CD14-positive monocyte (primary cell): ENCODE results near the gene ZBTB7C. TPM values are rescaled to one million over a fixed set of nuclear protein-coding genes. Genes with fewer than 3 reads are reported as not detected.
"Not testable (repeated sequence)": the region's sequence is repeated elsewhere in the genome, so short reads cannot be mapped to it uniquely, and the experiment has no call there.

Experiments used
- DNase-seq, 3 donors: peaks; one replicate each; pipeline ENCODE4 v3.0.0-alpha.2; 2011 to 2022
- H2AFZ ChIP-seq: 2 replicates; pipeline ENCODE4 v1.6.0; 2012; ENCODE audit warnings: mild to moderate bottlenecking, low read depth, low read length, inconsistent platforms; ENCODE audit not compliant: insufficient read depth, poor library complexity, severe bottlenecking
- H3K27ac ChIP-seq, 2 donors: 1 replicate in 1 of 2; 2 replicates in 1 of 2; pipeline ENCODE4 v1.5.1; 2012 to 2013; ENCODE audit warnings: low read length in 2 of 2, control low read depth in 1 of 2, inconsistent platforms in 1 of 2, low read depth in 1 of 2, mild to moderate bottlenecking in 1 of 2
- H3K27me3 ChIP-seq, 2 donors: one replicate each; pipeline versions ENCODE4 v1.6.0 to v1.6.1; 2011 to 2013; ENCODE audit warnings: low read length in 2 of 2; ENCODE audit not compliant: control insufficient read depth in 2 of 2, insufficient read depth in 2 of 2
- H3K36me3 ChIP-seq, 2 donors: replicated peaks in 1 of 2; 1 replicate in 1 of 2; 2 replicates in 1 of 2; pipeline versions ENCODE4 v1.5.1 to v1.6.1; 2012 to 2013; ENCODE audit warnings: low read length in 2 of 2, control low read depth in 1 of 2, inconsistent platforms in 1 of 2, mild to moderate bottlenecking in 1 of 2; ENCODE audit not compliant: insufficient read depth in 2 of 2, control insufficient read depth in 1 of 2
- H3K4me1 ChIP-seq, 2 donors: 1 replicate in 1 of 2; 2 replicates in 1 of 2; pipeline versions ENCODE4 v1.5.1 to v1.6.1; 2012 to 2013; ENCODE audit warnings: low read length in 2 of 2, control low read depth in 1 of 2, inconsistent platforms in 1 of 2, mild to moderate bottlenecking in 1 of 2, moderate library complexity in 1 of 2; ENCODE audit not compliant: insufficient read depth in 2 of 2, control insufficient read depth in 1 of 2
- H3K4me2 ChIP-seq: replicated peaks from 2 replicates; pipeline ENCODE3; 2012; ENCODE audit warnings: low read length, moderate library complexity, mild to moderate bottlenecking; ENCODE audit not compliant: poor library complexity, severe bottlenecking; ENCODE audit errors: extremely low read depth
- H3K4me3 ChIP-seq, 3 experiments: fragments of 200-600 bp in 1 of 3; sonication (generic) in 1 of 3; replicated peaks in 1 of 3; 1 replicate in 2 of 3; 2 replicates in 1 of 3; pipeline ENCODE4 v1.5.1; 2011 to 2013; ENCODE audit warnings: low read length in 3 of 3, mild to moderate bottlenecking in 3 of 3, control low read depth in 2 of 3, low read depth in 2 of 3, inconsistent platforms in 1 of 3, moderate library complexity in 1 of 3
- H3K79me2 ChIP-seq: 2 replicates; pipeline ENCODE4 v1.6.0; 2012; ENCODE audit warnings: mild to moderate bottlenecking, control low read depth, inconsistent platforms, low read length, moderate library complexity; ENCODE audit not compliant: insufficient read depth
- H3K9ac ChIP-seq: 2 replicates; pipeline ENCODE4 v1.6.0; 2017; ENCODE audit warnings: low read length, mild to moderate bottlenecking; ENCODE audit not compliant: insufficient read depth, poor library complexity, severe bottlenecking
- H3K9me3 ChIP-seq, 2 donors: replicated peaks in 1 of 2; 1 replicate in 1 of 2; 2 replicates in 1 of 2; pipeline versions ENCODE4 v1.5.1 to v1.6.1; 2012 to 2013; ENCODE audit warnings: low read length in 2 of 2, control low read depth in 1 of 2; ENCODE audit not compliant: control insufficient read depth in 1 of 2, insufficient read depth in 1 of 2
- H4K20me1 ChIP-seq: 2 replicates; pipeline ENCODE4 v1.6.0; 2012; ENCODE audit warnings: mild to moderate bottlenecking, low read length, control low read depth, moderate library complexity; ENCODE audit not compliant: insufficient read depth
- H3K27ac Mint-ChIP-seq, 7 donors: one replicate each; pipeline ENCODE4 v1.8.0; 2020; ENCODE audit warnings: mild to moderate bottlenecking in 7 of 7, mixed read lengths in 7 of 7, moderate library complexity in 6 of 7, inconsistent platforms in 2 of 7
- H3K27me3 Mint-ChIP-seq, 3 donors: one replicate each; pipeline ENCODE4 v1.8.0; 2021 to 2022; ENCODE audit warnings: low read depth in 3 of 3, mild to moderate bottlenecking in 3 of 3, mixed read lengths in 3 of 3, moderate library complexity in 3 of 3, inconsistent platforms in 1 of 3
- H3K36me3 Mint-ChIP-seq, 2 donors: one replicate each; pipeline ENCODE4 v1.8.0; 2020; ENCODE audit warnings: mixed read lengths in 2 of 2, inconsistent platforms in 1 of 2, mild to moderate bottlenecking in 1 of 2
- H3K4me1 Mint-ChIP-seq: one replicate; pipeline ENCODE4 v1.8.0; 2020; ENCODE audit warnings: mild to moderate bottlenecking, mixed read lengths
- H3K4me3 Mint-ChIP-seq, 2 donors: one replicate each; pipeline ENCODE4 v1.8.0; 2020; ENCODE audit warnings: mild to moderate bottlenecking in 2 of 2, mixed read lengths in 2 of 2, moderate library complexity in 1 of 2
- H3K9me3 Mint-ChIP-seq, 7 donors: one replicate each; pipeline ENCODE4 v1.8.0; 2020 to 2022; ENCODE audit warnings: mixed read lengths in 7 of 7, mild to moderate bottlenecking in 6 of 7, moderate library complexity in 6 of 7, inconsistent platforms in 2 of 7
- CTCF ChIP-seq: fragments of 200-600 bp; IDR thresholded peaks from one replicate; pipeline ENCODE4 v1.8.0; 2022; ENCODE audit warnings: antibody characterized with exemption, mild to moderate bottlenecking
- WGBS: methylation state at CpG from one replicate; pipeline ENCODE4 v1.1.5; 2013; ENCODE audit warnings: missing lambda C conversion rate; ENCODE audit not compliant: insufficient coverage; 5-methylcytosine and 5-hydroxymethylcytosine counted together
- intact Hi-C, 2 donors: fragments of 100-400 bp; cut with micrococcal nuclease; formaldehyde crosslinking; loops; one replicate each; pipeline versions ENCODE4 v1.15.0 to v1.15.1; 2023
- polyA plus RNA-seq, 3 donors: library from polyadenylated mRNA; depleted of rRNA in 1 of 3; unstranded in 2 of 3; stranded (reverse) in 1 of 3; fragments of 300-500 nt in 2 of 3; fragments of >200 nt in 1 of 3; fragmentation: Illumina TruSeq in 2 of 3; gene quantifications; 1 replicate in 2 of 3; 2 replicates in 1 of 3; pipeline ENCODE4 v1.2.3, GENCODE V29; 2012 to 2021

ZBTB7C gene
- polyA plus RNA-seq, 3 donors: 0.03 to 0.09 TPM; not detected in 1

- intact Hi-C loops: no loop called here
- Mint-ChIP-seq H3K9me3 (peaks cover 0 to 4% (median 0%) of the 10 kb centered on the region in 7 donors), H3K36me3 (no peaks in the 10 kb centered on the region), H3K27ac (no peak overlapping the region), H3K4me3 (no peak overlapping the region), H3K4me1 (peaks cover 14% of the 10 kb centered on the region), H3K27me3 (peaks cover 4 to 10% (median 9%) of the 10 kb centered on the region in 3 donors)
- 90% methylated on average over 4 of the region's 13 CpGs for WGBS
- no peak overlapping the region for H3K4me2 ChIP-seq
- H3K9me3 ChIP-seq: no peaks in the 10 kb centered on the region
- H3K36me3 ChIP-seq: no peaks in the 10 kb centered on the region
- H4K20me1 ChIP-seq: no peaks in the 10 kb centered on the region
- no peak overlapping the region for H3K4me3 ChIP-seq
- H3K4me1 ChIP-seq: peaks cover 5 to 9% of the 10 kb centered on the region in 2 donors
- H3K9ac ChIP-seq: no peak overlapping the region
- no peak for DNase-seq
- H3K27me3 ChIP-seq: no peaks in the 10 kb centered on the region
- H2AFZ ChIP-seq: no peak overlapping the region
- H3K27ac ChIP-seq: no peak overlapping the region
- no peaks in the 10 kb centered on the region for H3K79me2 ChIP-seq
- TF ChIP-seq CTCF: no peak
These were observed 118.8 kb downstream of the ZBTB7C start for GRCh38 chr18:48290162-48290926.

GRCh38 chr18:48284743-48285142 is 124.4 kb downstream of the ZBTB7C start:
- Mint-ChIP-seq H3K9me3 (peaks cover 0 to 14% (median 5%) of the 10 kb centered on the region in 7 donors), H3K4me1 (no peaks in the 10 kb centered on the region), H3K27me3 (peaks cover 2 to 13% (median 9%) of the 10 kb centered on the region in 3 donors), H3K27ac (no peak overlapping the region), H3K36me3 (no peaks in the 10 kb centered on the region), H3K4me3 (no peak overlapping the region)
- 100% methylated on average over 1 of the region's 3 CpGs for WGBS
- Histone ChIP-seq H3K4me1 (no peaks in the 10 kb centered on the region), H2AFZ (no peak overlapping the region), H3K36me3 (no peaks in the 10 kb centered on the region), H3K9ac (no peak overlapping the region), H3K79me2 (no peaks in the 10 kb centered on the region), H3K4me3 (no peak overlapping the region), H4K20me1 (no peaks in the 10 kb centered on the region), H3K9me3 (no peaks in the 10 kb centered on the region), H3K4me2 (no peak overlapping the region), H3K27me3 (peaks cover 0 to 2% of the 10 kb centered on the region in 2 donors), H3K27ac (no peak overlapping the region)
- DNase-seq: no peak
- intact Hi-C loops: no loop called here
- no peak for TF ChIP-seq CTCF

- H3K9me3 Mint-ChIP-seq: peaks cover 0 to 14% (median 5%) of the 10 kb centered on the region in 7 donors
- 83% methylated on average over 5 of the region's 5 CpGs for WGBS
- H3K4me3 ChIP-seq, H3K9me3 ChIP-seq, H3K36me3 Mint-ChIP-seq, H3K27ac Mint-ChIP-seq, H3K27ac ChIP-seq, H3K79me2 ChIP-seq, H3K4me3 Mint-ChIP-seq, intact Hi-C loops, DNase-seq, H3K4me2 ChIP-seq, H3K4me1 Mint-ChIP-seq, H3K9ac ChIP-seq, H4K20me1 ChIP-seq, H3K4me1 ChIP-seq, H2AFZ ChIP-seq, H3K36me3 ChIP-seq, H3K27me3 ChIP-seq: not testable (repeated sequence)
- H3K27me3 Mint-ChIP-seq: peaks cover 8 to 13% (median 9%) of the 10 kb centered on the region in 3 donors
These were observed 125.2 kb downstream of the ZBTB7C start for GRCh38 chr18:48284011-48284410.
